Measurements from ENCODE around the gene PNMA6F. TPM values are rescaled to one million over a fixed set of nuclear protein-coding genes. Genes with fewer than 3 reads are reported as not detected.

The PNMA6F gene
- total RNA-seq: not detected in 2 replicates

GRCh38 chrX:153321381-153322124, at the start of gene PNMA6F:
Gene PNMA6F, minus strand, starts transcription at chrX:153321767. Its CDS starts 1,093 bp downstream, at chrX:153320674.

GRCh38 chrX:153333821-153334653, 12.5 kb upstream of the PNMA6F start, which contains the start of gene ZNF275:
Gene ZNF275, plus strand, starts transcription at chrX:153334153. Its CDS starts 2,527 bp downstream, at chrX:153336680.

Other genes starting within 250 kb of the PNMA6F start
- 0.65 and 0.80 TPM in 2 replicates for gene PNMA6A, start 249.3 kb downstream of the PNMA6F start, total RNA-seq
- not detected in 2 replicates for gene MAGEA1, start 142.5 kb downstream of the PNMA6F start, total RNA-seq
- 8.1 and 14.2 TPM in 2 replicates for gene ZNF275, start 12.4 kb upstream of the PNMA6F start, total RNA-seq
- not detected in 2 replicates for gene PNMA6E, start 79.6 kb upstream of the PNMA6F start, total RNA-seq
- 0.32 and 0.39 TPM in 2 replicates for gene ZFP92, start 89.7 kb upstream of the PNMA6F start, total RNA-seq
- 0.13 TPM in 1 of 2 replicates, not detected in the other for gene TREX2, start 124.3 kb upstream of the PNMA6F start, total RNA-seq
- gene HAUS7, start 148.8 kb upstream of the PNMA6F start, total RNA-seq: 11.8 and 27.9 TPM in 2 replicates
- gene BGN, start 173.2 kb upstream of the PNMA6F start, total RNA-seq: 37.9 and 67.1 TPM in 2 replicates
- gene ATP2B3, start 195.9 kb upstream of the PNMA6F start, total RNA-seq: not detected in 2 replicates

All from epithelial cell of alveolus of lung (primary cell).